HK-2 (cell line): Measurements from ENCODE around the gene NPTXR.
"Not testable (repeated sequence)": the region's sequence is repeated elsewhere in the genome, so short reads cannot be mapped to it uniquely, and the experiment has no call there.

Source experiments
- DNase-seq: peaks from one replicate; pipeline ENCODE4 v3.0.0-alpha.2; 2018; ENCODE audit not compliant: unreplicated experiment

The NPTXR gene

DNA sequence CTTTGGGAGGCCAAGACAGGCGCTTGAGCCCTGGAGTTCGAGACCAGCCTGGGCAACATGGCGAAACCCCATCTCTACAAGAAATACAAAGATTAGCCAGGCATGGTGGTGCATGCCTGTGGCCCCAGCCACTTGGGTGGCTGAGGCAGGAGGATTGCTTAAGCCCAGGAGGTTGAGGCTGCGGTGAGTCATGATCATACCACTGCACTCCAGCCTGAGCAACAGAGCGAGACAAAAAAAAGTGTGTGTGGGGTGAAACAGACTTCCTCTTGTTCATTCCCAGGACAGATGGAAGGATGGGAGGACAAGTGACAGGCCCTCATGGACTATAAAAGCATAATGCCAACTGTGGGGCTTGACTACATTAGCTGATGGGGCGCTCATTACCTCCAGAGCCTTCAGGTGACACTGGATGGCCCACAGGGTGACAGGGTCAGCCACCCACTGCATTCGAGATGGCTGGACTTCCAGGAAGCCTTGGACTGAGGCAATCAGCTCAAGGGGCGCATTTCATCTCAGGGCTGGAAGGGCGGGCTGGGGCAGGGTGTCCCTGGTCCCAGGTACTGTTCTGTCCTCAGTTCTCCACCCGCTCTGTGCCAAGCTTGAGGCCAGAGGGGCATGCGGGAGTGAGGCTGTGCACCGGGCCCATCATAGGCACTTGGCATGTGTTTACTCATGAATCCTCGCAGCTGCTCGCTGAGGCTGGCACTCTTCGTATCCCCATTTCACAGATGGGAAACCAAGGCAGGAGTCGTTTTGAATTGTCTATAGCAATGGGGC, 12.5 kb downstream of the NPTXR start:
- peak; percentile 73 for DNase-seq

DNA sequence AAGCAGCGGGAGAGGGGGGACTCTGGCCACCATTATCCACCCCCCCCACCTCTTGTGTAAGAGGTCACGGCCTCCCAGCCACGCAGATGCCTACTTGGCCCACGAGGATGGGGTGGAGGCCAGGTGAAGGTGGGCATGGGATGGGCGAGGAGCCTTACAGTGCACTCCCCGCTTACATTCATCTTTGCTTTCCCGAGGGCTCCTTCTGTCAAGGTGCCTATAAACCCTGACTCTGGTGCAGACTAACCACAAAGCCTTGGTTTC, 13.1 kb downstream of the NPTXR start:
- no peak for DNase-seq

DNA sequence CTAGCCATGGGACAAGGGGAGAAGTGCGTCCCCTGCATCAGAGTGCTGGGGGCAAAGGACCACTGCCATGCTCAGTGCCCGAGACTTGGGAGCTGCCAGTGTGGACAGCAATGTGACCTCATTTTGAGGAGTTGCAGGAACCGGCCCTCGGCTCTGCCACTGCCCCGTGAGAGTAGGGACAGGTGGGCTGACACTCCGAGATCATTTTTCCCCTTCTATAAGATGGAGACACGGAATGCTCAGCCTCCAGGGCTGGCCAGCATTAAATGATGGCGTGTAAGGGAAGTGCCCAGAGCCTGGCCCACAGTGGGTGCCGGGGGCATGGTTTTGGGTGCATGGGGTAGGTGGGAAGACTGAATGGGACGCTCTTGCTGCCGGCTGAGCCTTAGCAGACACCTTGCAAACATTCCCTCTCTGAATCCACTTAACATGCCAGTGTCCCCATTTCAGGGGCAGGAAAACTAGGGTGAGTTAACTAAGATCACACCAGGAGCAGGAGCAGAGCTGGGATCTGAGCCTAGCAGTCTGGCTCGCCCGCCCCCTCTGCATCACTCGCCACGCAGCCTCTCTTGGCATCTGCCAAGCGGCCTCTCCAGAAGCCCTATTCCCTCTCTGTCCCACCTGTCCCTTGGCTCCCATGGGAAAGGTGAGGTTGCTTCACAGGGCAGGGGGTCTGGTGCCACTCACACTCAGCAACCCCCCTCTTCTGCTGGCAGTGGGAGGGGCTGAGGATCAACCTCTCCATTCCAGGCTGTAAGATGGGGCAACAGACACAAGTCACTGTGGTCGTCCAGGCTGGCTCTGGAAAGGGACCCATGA, 13.6 kb downstream of the NPTXR start:
- no peak for DNase-seq

- DNase-seq: no peak
Measured at GRCh38 chr22:38829485-38829884, 14.3 kb downstream of the NPTXR start.

GRCh38 chr22:38828616-38829205, 15.1 kb downstream of the NPTXR start:
- no peak for DNase-seq

DNA sequence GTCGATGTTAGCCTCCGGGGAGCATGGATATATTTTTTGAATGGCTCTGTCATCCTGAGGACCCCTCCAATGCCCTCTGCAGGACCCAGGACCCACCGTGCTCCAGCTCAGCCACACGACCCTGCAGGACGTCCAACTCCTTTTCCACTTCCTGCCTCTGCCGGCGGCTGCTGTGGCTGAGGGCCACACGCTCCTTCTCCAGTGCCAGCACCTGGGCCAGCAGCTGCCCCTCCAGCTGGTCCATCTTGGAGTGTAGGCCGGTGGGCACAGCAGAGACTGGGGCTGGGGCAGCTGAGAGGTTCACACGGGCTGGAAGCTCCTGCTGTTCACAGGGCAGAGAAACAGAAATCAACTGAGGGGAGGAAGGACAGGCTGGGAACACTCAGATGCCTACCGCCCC, 15.6 kb downstream of the NPTXR start:
- no peak for DNase-seq

- no peak for DNase-seq
Measured at GRCh38 chr22:38827510-38827909, 16.3 kb downstream of the NPTXR start.

DNA sequence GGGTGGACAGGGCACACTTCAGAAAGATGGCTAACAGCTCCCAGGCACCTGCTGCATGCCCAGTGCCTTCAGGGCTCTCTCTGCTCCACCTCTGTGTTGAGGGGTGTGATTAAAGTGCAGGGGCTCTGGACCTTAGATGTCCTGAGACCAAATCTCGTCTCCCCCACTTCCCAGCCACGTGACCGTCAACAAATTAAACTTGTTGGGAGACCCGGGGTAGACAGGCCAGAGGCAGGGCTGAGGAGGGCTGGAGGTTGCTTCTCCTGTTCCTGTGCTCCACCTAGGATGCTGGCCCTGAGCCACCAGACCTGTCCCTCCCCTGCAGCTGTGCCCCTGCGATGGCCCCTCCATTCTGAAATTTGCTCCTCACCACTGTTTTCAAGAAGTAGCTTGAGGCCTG, 17.0 kb downstream of the NPTXR start:
- DNase-seq: no peak

DNA sequence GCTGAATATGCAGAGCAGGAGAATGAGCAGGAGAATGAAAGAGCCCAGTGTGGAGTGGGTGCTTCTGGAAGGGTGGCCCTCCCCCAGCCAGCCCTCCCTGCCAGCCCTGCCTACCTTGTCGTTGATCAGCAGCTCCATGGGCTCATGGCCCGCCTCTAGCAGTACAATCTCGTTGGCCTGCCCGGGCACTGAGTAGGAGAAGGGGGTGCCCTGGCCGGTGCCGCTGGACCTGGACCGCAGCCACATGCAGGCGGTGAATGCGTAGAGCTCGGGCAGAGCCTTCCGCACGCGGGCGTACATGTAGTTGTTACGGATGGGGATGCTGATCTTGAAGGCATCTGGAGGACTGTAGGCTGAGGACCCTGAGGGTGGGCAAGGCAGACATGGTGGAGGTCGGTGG, 17.4 kb downstream of the NPTXR start:
- no peak for DNase-seq

GRCh38 chr22:38824585-38824984, 19.2 kb downstream of the NPTXR start:
- peak; percentile 56 for DNase-seq

- no peak for DNase-seq
Measured at GRCh38 chr22:38823637-38824036, 20.2 kb downstream of the NPTXR start.

- DNase-seq: no peak
Measured at GRCh38 chr22:38823076-38823475, 20.8 kb downstream of the NPTXR start.

DNA sequence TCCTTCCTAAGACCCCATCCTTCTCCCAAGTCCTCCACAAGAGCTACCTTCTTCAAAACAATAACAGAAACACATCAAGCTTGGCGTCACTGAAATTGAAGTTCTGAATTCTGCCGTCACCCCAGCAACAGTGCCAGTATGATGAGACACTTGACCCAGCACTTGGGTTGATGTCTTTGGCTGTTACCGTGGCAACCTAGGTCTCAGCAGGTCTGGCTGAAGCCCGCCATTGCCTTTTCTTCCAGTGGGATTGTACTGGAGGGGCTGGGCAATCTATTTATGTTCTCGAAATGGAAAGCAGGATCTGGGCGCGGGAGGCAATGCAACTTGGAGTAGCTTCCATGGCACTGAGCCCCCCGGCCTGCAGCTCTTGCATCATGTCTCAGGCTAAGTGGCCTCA, 23.8 kb downstream of the NPTXR start:
- DNase-seq: no peak

DNA sequence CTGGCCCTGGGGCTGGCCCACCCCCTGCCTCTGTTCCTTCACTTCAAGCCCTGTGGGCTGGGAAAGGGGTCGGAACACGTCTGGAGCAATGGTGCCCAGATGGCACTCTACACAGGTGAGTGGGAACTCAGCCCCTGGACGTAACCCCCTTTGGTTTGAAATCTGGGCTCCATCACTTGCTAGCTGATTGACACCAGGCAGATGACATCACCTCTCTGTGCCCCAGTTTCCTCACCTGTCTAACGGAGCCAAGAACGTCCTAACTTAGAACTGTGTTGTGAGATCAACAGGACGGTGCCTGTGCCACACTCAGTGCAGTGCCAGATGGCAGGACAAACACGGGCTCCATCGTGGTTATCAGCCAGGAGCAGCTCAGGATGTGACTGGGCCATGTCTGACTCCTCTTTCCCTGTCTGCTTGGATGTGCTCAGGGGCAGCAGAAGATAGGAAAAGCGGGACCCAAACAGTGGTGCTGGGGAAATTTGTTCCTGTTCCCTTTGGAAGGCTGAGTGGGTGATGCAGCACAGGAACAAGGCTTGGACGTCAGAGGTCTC, 24.4 kb downstream of the NPTXR start:
- no peak for DNase-seq

GRCh38 chr22:38817196-38817595, 26.6 kb downstream of the NPTXR start:
- no peak for DNase-seq

DNA sequence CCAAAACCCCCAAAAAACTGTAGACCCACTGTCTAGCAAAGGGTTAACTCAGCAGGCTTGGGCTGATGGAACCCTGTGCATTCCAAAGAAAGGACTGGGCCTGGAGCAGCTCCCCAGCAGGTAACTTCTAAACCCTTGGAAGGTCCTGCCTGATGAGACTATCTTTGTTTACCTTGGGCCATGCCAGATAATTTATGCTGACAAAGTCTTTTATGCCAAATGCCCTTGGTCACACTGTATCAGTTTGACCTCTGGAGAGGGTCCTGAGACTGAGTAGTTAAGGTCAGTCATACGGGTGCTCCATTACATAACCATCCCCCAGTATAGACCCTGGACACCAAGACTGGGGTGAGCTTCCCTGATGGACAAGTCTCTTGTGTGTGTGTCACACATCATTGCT, 28.0 kb downstream of the NPTXR start:
- no peak for DNase-seq

- DNase-seq: no peak
Measured at GRCh38 chr22:38811241-38811640, 32.6 kb downstream of the NPTXR start.

- DNase-seq: not testable (repeated sequence)
Measured at GRCh38 chr22:38805041-38805593, 38.7 kb downstream of the NPTXR start.

DNA sequence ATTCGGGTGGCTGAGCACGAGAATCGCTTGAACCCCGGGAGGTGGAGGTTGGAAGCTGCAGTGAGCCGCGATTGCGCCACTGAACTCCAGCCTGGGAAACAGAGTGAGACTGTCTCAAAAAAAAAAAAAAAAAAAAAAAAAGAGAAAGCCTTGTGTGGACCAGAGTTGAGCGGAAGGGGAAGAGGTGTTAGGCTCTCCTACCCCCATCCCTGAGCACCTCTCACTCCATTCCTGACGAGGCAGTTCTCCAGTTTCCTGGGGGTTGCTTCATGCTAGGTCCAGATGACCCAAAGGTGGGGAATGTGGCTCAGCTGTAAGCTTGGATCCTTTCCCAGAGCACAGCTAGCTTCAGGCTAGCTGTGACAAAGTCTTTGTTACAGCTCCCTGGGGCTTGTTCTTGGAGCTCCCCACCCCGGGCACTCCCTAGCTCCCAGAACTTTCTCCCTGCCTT, 41.1 kb downstream of the NPTXR start:
- peak; percentile 59 for DNase-seq

- no peak for DNase-seq
Measured at GRCh38 chr22:38799265-38800002, 44.4 kb downstream of the NPTXR start.

DNA sequence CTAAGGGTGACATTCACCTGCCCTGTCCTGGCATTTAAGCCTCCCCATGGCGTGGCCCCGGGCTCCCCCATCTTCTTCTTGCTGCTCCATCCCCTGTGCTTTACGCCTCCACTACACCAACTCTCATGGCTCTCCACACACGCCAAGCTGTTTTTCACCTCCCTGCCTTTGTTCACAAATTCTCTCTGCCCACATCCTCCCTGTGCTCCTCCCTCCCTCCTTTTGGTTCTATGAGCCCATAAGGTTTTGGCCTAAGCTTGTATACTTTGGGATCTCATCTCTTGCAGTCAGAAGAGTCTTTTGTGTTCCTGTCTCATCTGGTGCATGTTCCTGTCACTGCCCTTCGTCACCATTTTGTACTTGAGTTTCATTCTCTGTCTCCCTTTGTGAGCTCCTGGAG, 45.3 kb downstream of the NPTXR start:
- DNase-seq: no peak
